Peyer's patch (tissue), 4 donors: ENCODE results near the gene MKNK2. TPM values are rescaled to one million over a fixed set of nuclear protein-coding genes. Genes with fewer than 3 reads are reported as not detected.

Experiments
- DNase-seq, 3 donors: peaks; one replicate each; pipeline ENCODE4 v3.0.0-alpha.2; 2017 to 2019
- H3K27ac ChIP-seq, 4 donors: fragments of 200-600 bp; sonication (generic); one replicate each; pipeline ENCODE4 v1.5.1; 2016 to 2019
- H3K27me3 ChIP-seq, 2 donors: fragments of 200-600 bp; sonication (generic); one replicate each; pipeline ENCODE4 v1.5.1; 2019
- H3K36me3 ChIP-seq, 3 donors: fragments of 200-600 bp; sonication (generic); one replicate each; pipeline ENCODE4 v1.5.1; 2016 to 2019
- H3K4me1 ChIP-seq, 4 donors: fragments of 200-600 bp; sonication (generic); one replicate each; pipeline ENCODE4 v1.5.1; 2016 to 2019
- H3K4me3 ChIP-seq, 4 donors: fragments of 200-600 bp; sonication (generic); 1 replicate in 3 of 4; 2 replicates in 1 of 4; pipeline ENCODE4 v1.5.1; 2016 to 2019; ENCODE audit warnings: mild to moderate bottlenecking in 1 of 4
- H3K9me3 ChIP-seq, 4 donors: fragments of 200-600 bp; sonication (generic); one replicate each; pipeline ENCODE4 v1.5.1; 2016 to 2019; ENCODE audit warnings: mild to moderate bottlenecking in 1 of 4
- CTCF ChIP-seq, 6 experiments: fragments of 450-650 bp in 4 of 6; fragments of 200-600 bp in 2 of 6; sonication (generic) in 1 of 6; IDR thresholded peaks; one replicate each; pipeline ENCODE4 v1.5.1; 2017 to 2019; ENCODE audit warnings: antibody characterized with exemption in 6 of 6, mild to moderate bottlenecking in 3 of 6, moderate library complexity in 1 of 6
- POLR2A ChIP-seq, 2 donors: fragments of 450-650 bp; IDR thresholded peaks; one replicate each; pipeline ENCODE4 v1.5.1; 2017; ENCODE audit warnings: antibody characterized with exemption in 2 of 2, mild to moderate bottlenecking in 2 of 2, moderate library complexity in 2 of 2
- total RNA-seq, 4 donors: library from RNA; depleted of rRNA; stranded (reverse); fragments of >200 nt; gene quantifications; one replicate each; pipeline ENCODE4 v1.1.0, GENCODE V29; 2016

The MKNK2 gene
- total RNA-seq, 4 donors from 2014 or later: 119 to 253 (median 192) TPM

GRCh38 chr19:2081873-2082810 is 31.1 kb upstream of the MKNK2 start:
- Histone ChIP-seq H3K36me3 (peaks cover 0 to 63% (median 0%) of the 10 kb centered on the region in 3 donors), H3K27me3 (no peaks in the 10 kb centered on the region), H3K4me1 (peaks cover 0 to 30% (median 22%) of the 10 kb centered on the region in 4 donors), H3K27ac (peak overlapping the region; percentile 63 to 99 (median 78)), H3K4me3 (peak overlapping the region; percentile 17 to 54 (median 48)), H3K9me3 (no peaks in the 10 kb centered on the region)
- TF ChIP-seq CTCF (IDR thresholded peaks at IDR 0.05): peak in 1 of 6 experiments; percentile 31
- no peak for TF ChIP-seq POLR2A (IDR thresholded peaks at IDR 0.05)
- DNase-seq: peak in 2 of 3 donors; percentile 80 to 86

- no peaks in the 10 kb centered on the region for H3K9me3 ChIP-seq
- no peak for DNase-seq
- H3K27me3 ChIP-seq: no peaks in the 10 kb centered on the region
- H3K36me3 ChIP-seq: peaks cover 0 to 79% (median 0%) of the 10 kb centered on the region in 3 donors
- peaks cover 0 to 28% (median 9%) of the 10 kb centered on the region in 4 donors for H3K4me1 ChIP-seq
- peak overlapping the region in 1 of 4 donors; percentile 0 for H3K4me3 ChIP-seq
- H3K27ac ChIP-seq: peak overlapping the region; percentile 19 to 99 (median 71)
- TF ChIP-seq POLR2A (IDR thresholded peaks at IDR 0.05): no peak
- no peak for TF ChIP-seq CTCF (IDR thresholded peaks at IDR 0.05)
Observed at GRCh38 chr19:2080336-2080988, 29.4 kb upstream of the MKNK2 start.

- TF ChIP-seq CTCF (IDR thresholded peaks at IDR 0.05): no peak
- no peak for TF ChIP-seq POLR2A (IDR thresholded peaks at IDR 0.05)
- Histone ChIP-seq H3K27ac (peak overlapping the region in 1 of 4 donors; percentile 57), H3K27me3 (no peaks in the 10 kb centered on the region), H3K4me3 (no peak overlapping the region), H3K9me3 (no peaks in the 10 kb centered on the region), H3K4me1 (peaks cover 0 to 28% (median 8%) of the 10 kb centered on the region in 4 donors), H3K36me3 (peaks cover 0 to 83% (median 0%) of the 10 kb centered on the region in 3 donors)
- no peak for DNase-seq
Observed at GRCh38 chr19:2079865-2080301, 28.8 kb upstream of the MKNK2 start.

GRCh38 chr19:2079076-2079864 is 28.2 kb upstream of the MKNK2 start:
- no peak overlapping the region for H3K4me3 ChIP-seq
- H3K27ac ChIP-seq: peak overlapping the region in 1 of 4 donors; percentile 57
- H3K4me1 ChIP-seq: peaks cover 0 to 33% (median 10%) of the 10 kb centered on the region in 4 donors
- peaks cover 0 to 82% (median 0%) of the 10 kb centered on the region in 3 donors for H3K36me3 ChIP-seq
- no peak for DNase-seq
- H3K9me3 ChIP-seq: no peaks in the 10 kb centered on the region
- no peak for TF ChIP-seq POLR2A (IDR thresholded peaks at IDR 0.05)
- TF ChIP-seq CTCF (IDR thresholded peaks at IDR 0.05): no peak
- no peaks in the 10 kb centered on the region for H3K27me3 ChIP-seq
